OCI-LY1 (cell line): Measurements from ENCODE around the gene TEP1.

Experiments used
- H2AFZ ChIP-seq: fragments of 200-600 bp; sonication (generic), shearing (Covaris generic); 2 replicates; pipeline ENCODE4 v1.6.0; 2014; ENCODE audit warnings: antibody characterized with exemption, mild to moderate bottlenecking, low read length
- H3F3A ChIP-seq: fragments of 200-600 bp; sonication (generic), shearing (Covaris generic); 2 replicates; pipeline ENCODE4 v1.6.0; 2014; ENCODE audit warnings: mild to moderate bottlenecking, antibody characterized with exemption, low read length, moderate library complexity; ENCODE audit not compliant: insufficient read depth
- H3K27ac ChIP-seq: fragments of 200-600 bp; sonication (generic); 2 replicates; pipeline ENCODE4 v1.5.1; 2014; ENCODE audit warnings: low read length, mixed run types, mild to moderate bottlenecking, low read depth; ENCODE audit not compliant: poor library complexity, severe bottlenecking
- H3K27me3 ChIP-seq: fragments of 200-600 bp; sonication (generic); 2 replicates; pipeline ENCODE4 v1.6.0; 2014; ENCODE audit warnings: antibody characterized with exemption, mild to moderate bottlenecking, low read length, moderate library complexity; ENCODE audit not compliant: insufficient read depth
- H3K36me3 ChIP-seq: fragments of 200-600 bp; sonication (generic); 2 replicates; pipeline ENCODE4 v1.6.1; 2014; ENCODE audit warnings: mild to moderate bottlenecking, antibody characterized with exemption, low read length, moderate library complexity, mixed read lengths; ENCODE audit not compliant: insufficient read depth
- H3K4me1 ChIP-seq: fragments of 200-600 bp; sonication (generic); 2 replicates; pipeline ENCODE4 v1.5.1; 2014; ENCODE audit warnings: mild to moderate bottlenecking, low read length, moderate library complexity; ENCODE audit not compliant: insufficient read depth, severe bottlenecking
- H3K4me2 ChIP-seq: fragments of 200-600 bp; sonication (generic), shearing (Covaris generic); 2 replicates; pipeline ENCODE4 v1.6.1; 2014; ENCODE audit warnings: low read length
- H3K4me3 ChIP-seq: fragments of 200-600 bp; sonication (generic); 2 replicates; pipeline ENCODE4 v1.5.1; 2014; ENCODE audit warnings: low read length, low read depth, mild to moderate bottlenecking, mixed read lengths; ENCODE audit not compliant: poor library complexity, severe bottlenecking
- H3K79me2 ChIP-seq: fragments of 200-600 bp; shearing (Covaris generic); 2 replicates; pipeline ENCODE4 v1.6.1; 2016; ENCODE audit warnings: mixed run types, low read length, mixed read lengths; ENCODE audit not compliant: insufficient read depth
- H3K9ac ChIP-seq: fragments of 200-600 bp; sonication (generic), shearing (Covaris generic); 2 replicates; pipeline ENCODE4 v1.6.1; 2014; ENCODE audit warnings: mild to moderate bottlenecking, low read length, mixed read lengths
- H3K9me2 ChIP-seq: fragments of 200-600 bp; sonication (generic), shearing (Covaris generic); 2 replicates; pipeline ENCODE4 v1.6.1; 2014; ENCODE audit warnings: low read depth, mild to moderate bottlenecking, low read length, mixed read lengths
- H3K9me3 ChIP-seq: fragments of 200-600 bp; shearing (Covaris generic); 2 replicates; pipeline ENCODE4 v1.6.1; 2014; ENCODE audit warnings: low read length, mixed read lengths
- H4K20me1 ChIP-seq: fragments of 200-600 bp; sonication (generic), shearing (Covaris generic); 2 replicates; pipeline ENCODE4 v1.6.0; 2016; ENCODE audit warnings: mild to moderate bottlenecking, low read length; ENCODE audit not compliant: insufficient read depth
- CTCF ChIP-seq: fragments of 200-600 bp; sonication (generic), shearing (Covaris generic); IDR thresholded peaks from 2 replicates; pipeline ENCODE4 v1.5.1; 2017; ENCODE audit warnings: mild to moderate bottlenecking, antibody characterized with exemption, low read length, moderate library complexity, mixed read lengths
- EZH2 ChIP-seq: fragments of 200-600 bp; sonication (generic), shearing (Covaris generic); IDR thresholded peaks from 2 replicates; pipeline ENCODE4 v1.8.0; 2017; ENCODE audit warnings: borderline replicate concordance, mixed run types, mild to moderate bottlenecking, antibody characterized with exemption, low read length, moderate library complexity, mixed read lengths

Gene TEP1

DNA sequence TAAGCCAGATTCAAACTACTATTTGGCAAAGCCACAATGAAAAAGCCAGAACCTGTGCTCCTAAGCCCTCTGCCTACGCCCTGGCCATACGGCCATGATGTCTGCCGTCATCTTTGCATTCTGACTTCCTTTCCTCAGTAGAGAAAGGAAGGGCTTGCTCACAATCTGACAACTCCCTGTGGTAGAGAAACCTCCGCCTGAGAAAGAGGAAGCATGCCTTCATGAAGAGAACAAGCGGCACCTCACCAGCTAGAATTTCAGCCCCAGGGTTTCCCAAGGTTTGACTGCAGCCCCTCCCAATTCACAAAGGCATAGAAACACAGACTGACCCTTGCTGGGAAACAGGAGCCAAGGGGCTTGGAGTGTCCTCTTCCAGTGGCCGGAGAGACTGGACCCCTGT, 25.7 kb downstream of the TEP1 start:
- Histone ChIP-seq H3K4me2 (no peak overlapping the region), H3K4me3 (no peak overlapping the region), H3K4me1 (no peaks in the 10 kb centered on the region), H3K27ac (no peak overlapping the region), H3K79me2 (no peaks in the 10 kb centered on the region), H3F3A (no peaks in the 10 kb centered on the region), H3K9me2 (no peaks in the 10 kb centered on the region), H2AFZ (no peak overlapping the region), H3K36me3 (peaks cover 74% of the 10 kb centered on the region), H4K20me1 (no peaks in the 10 kb centered on the region), H3K9ac (no peak overlapping the region), H3K9me3 (no peaks in the 10 kb centered on the region), H3K27me3 (no peaks in the 10 kb centered on the region)
- TF ChIP-seq CTCF (no peak), EZH2 (no peak)

GRCh38 chr14:20386276-20386855, 26.9 kb downstream of the TEP1 start:
- peaks cover 74% of the 10 kb centered on the region for H3K36me3 ChIP-seq
- H3K4me2 ChIP-seq, result no peak overlapping the region
- no peak overlapping the region for H3K9ac ChIP-seq
- no peaks in the 10 kb centered on the region for H3K9me2 ChIP-seq
- TF ChIP-seq EZH2, result no peak
- no peak for TF ChIP-seq CTCF
- H3F3A ChIP-seq, result no peaks in the 10 kb centered on the region
- no peak overlapping the region for H3K4me3 ChIP-seq
- H3K27ac ChIP-seq, result no peak overlapping the region
- H3K79me2 ChIP-seq, result no peaks in the 10 kb centered on the region
- no peaks in the 10 kb centered on the region for H3K4me1 ChIP-seq
- no peak overlapping the region for H2AFZ ChIP-seq
- no peaks in the 10 kb centered on the region for H3K27me3 ChIP-seq
- no peaks in the 10 kb centered on the region for H3K9me3 ChIP-seq
- no peaks in the 10 kb centered on the region for H4K20me1 ChIP-seq

- no peaks in the 10 kb centered on the region for H3K9me3 ChIP-seq
- H3F3A ChIP-seq, result no peaks in the 10 kb centered on the region
- no peak for TF ChIP-seq EZH2
- no peak for TF ChIP-seq CTCF
- H3K36me3 ChIP-seq, result peaks cover 79% of the 10 kb centered on the region; the same call in 1 of the 2 replicates
- H4K20me1 ChIP-seq, result no peaks in the 10 kb centered on the region
- H3K4me3 ChIP-seq, result no peak overlapping the region
- H3K79me2 ChIP-seq, result no peaks in the 10 kb centered on the region
- no peak overlapping the region for H2AFZ ChIP-seq
- H3K4me2 ChIP-seq, result no peak overlapping the region
- no peaks in the 10 kb centered on the region for H3K27me3 ChIP-seq
- no peak overlapping the region for H3K9ac ChIP-seq
- H3K9me2 ChIP-seq, result no peaks in the 10 kb centered on the region
- no peaks in the 10 kb centered on the region for H3K4me1 ChIP-seq
- H3K27ac ChIP-seq, result no peak overlapping the region
Measured at GRCh38 chr14:20384886-20385285, 28.4 kb downstream of the TEP1 start.
